PC-3 (cell line): ENCODE results near the gene CCNG2. TPM values are rescaled to one million over a fixed set of nuclear protein-coding genes. Genes with fewer than 3 reads are reported as not detected.

Experiments
- ATAC-seq: fragments of 200-7000 bp; cut with Tn5 transposase; 2 replicates; pipeline ENCODE4 v1.9.1; 2020; ENCODE audit warnings: mild to moderate bottlenecking, moderate library complexity
- BruUV-seq: library from RNA; stranded (reverse); fragments of 400-500 nt; replicated peaks from 2 replicates; lab custom pipeline; 2021; lab: Mats Ljungman, UMichigan
- CTCF ChIA-PET: fragments of 300-600 bp; sonication (Branson Sonifier 250); formaldehyde crosslinking; loops from one replicate; lab custom pipeline; 2022; ENCODE audit warnings: antibody characterized with exemption; lab: Charles Lee
- POLR2A ChIA-PET: fragments of 300-600 bp; sonication (Branson Sonifier 250); formaldehyde crosslinking; loops from one replicate; lab custom pipeline; 2022; ENCODE audit warnings: antibody characterized with exemption; ENCODE audit not compliant: unreplicated experiment; lab: Charles Lee
- DNase-seq: peaks from one replicate; pipeline ENCODE4 v3.0.0-alpha.2; 2015
- H2AFZ ChIP-seq: fragments of 300-600 bp; sonication (generic); 2 replicates; pipeline ENCODE4 v1.6.0; 2016; ENCODE audit warnings: antibody characterized with exemption, low read length
- H3F3A ChIP-seq: fragments of 300-600 bp; sonication (generic); one replicate; pipeline ENCODE4 v1.6.0; 2017; ENCODE audit warnings: antibody characterized with exemption, low read length, control low read depth, mild to moderate bottlenecking; ENCODE audit not compliant: unreplicated experiment
- H3K27ac ChIP-seq: fragments of 300-600 bp; sonication (generic); 2 replicates; pipeline ENCODE4 v1.5.1; 2016; ENCODE audit warnings: mild to moderate bottlenecking, low read length
- H3K27me3 ChIP-seq: fragments of 300-600 bp; sonication (generic); 2 replicates; pipeline ENCODE4 v1.6.1; 2016; ENCODE audit warnings: low read length, mixed read lengths
- H3K36me3 ChIP-seq: fragments of 300-600 bp; sonication (generic); 2 replicates; pipeline ENCODE4 v1.6.1; 2016; ENCODE audit warnings: low read depth, mixed run types, low read length, mixed read lengths
- H3K4me1 ChIP-seq: fragments of 300-600 bp; sonication (generic); 2 replicates; pipeline ENCODE4 v1.5.1; 2016; ENCODE audit warnings: low read length; ENCODE audit not compliant: insufficient read depth
- H3K4me2 ChIP-seq: fragments of 300-600 bp; sonication (generic); 2 replicates; pipeline ENCODE4 v1.6.0; 2016; ENCODE audit warnings: low read length
- H3K4me3 ChIP-seq: fragments of 300-600 bp; sonication (generic); 2 replicates; pipeline ENCODE4 v1.5.1; 2016; ENCODE audit warnings: mild to moderate bottlenecking, low read length, mixed read lengths
- H3K79me2 ChIP-seq: fragments of 300-600 bp; sonication (generic); 2 replicates; pipeline ENCODE4 v1.6.1; 2017; ENCODE audit warnings: low read length, mixed read lengths
- H3K9ac ChIP-seq: fragments of 300-600 bp; sonication (generic); 2 replicates; pipeline ENCODE4 v1.6.0; 2016; ENCODE audit warnings: mild to moderate bottlenecking, low read length
- H3K9me2 ChIP-seq: fragments of 300-600 bp; sonication (generic); replicated peaks from 2 replicates; pipeline ENCODE4 v1.6.1; 2016; ENCODE audit warnings: mixed run types, low read length, mixed read lengths
- H3K9me3 ChIP-seq: fragments of 300-600 bp; sonication (generic); 2 replicates; pipeline ENCODE4 v1.6.1; 2016; ENCODE audit warnings: low read length, mixed read lengths
- H4K20me1 ChIP-seq: fragments of 300-600 bp; sonication (generic); 2 replicates; pipeline ENCODE4 v1.6.1; 2016; ENCODE audit warnings: low read length, mixed read lengths
- CTCF ChIP-seq: fragments of 300-600 bp; sonication (generic); conservative IDR thresholded peaks from 2 replicates; pipeline ENCODE4 v1.5.1; 2017; ENCODE audit warnings: antibody characterized with exemption, low read depth, mild to moderate bottlenecking, low read length
- EZH2 ChIP-seq: fragments of 300-600 bp; sonication (generic); IDR thresholded peaks from one replicate; pipeline ENCODE4 v1.6.1; 2017; ENCODE audit warnings: antibody characterized with exemption, mild to moderate bottlenecking, low read length; ENCODE audit not compliant: unreplicated experiment
- EZH2phosphoT487 ChIP-seq: fragments of 300-600 bp; sonication (generic); IDR thresholded peaks from 2 replicates; pipeline ENCODE4 v1.6.1; 2018; ENCODE audit warnings: mild to moderate bottlenecking, antibody characterized with exemption, low read length, borderline replicate concordance
- intact Hi-C: fragments of 100-400 bp; cut with micrococcal nuclease; formaldehyde crosslinking; loops from 2 replicates; pipeline ENCODE4 v1.9.0; 2023
- total RNA-seq: library from RNA; depleted of rRNA; stranded (reverse); fragments of >200 nt; gene quantifications from 2 replicates; pipeline ENCODE4 v1.2.3, GENCODE V29; 2014

CCNG2 gene
- total RNA-seq, 1 experiment from 2014 or later = 8.0 TPM

GRCh38 chr4:77185686-77186085, 28.7 kb downstream of the CCNG2 start:
- H4K20me1 ChIP-seq = no peaks in the 10 kb centered on the region
- TF ChIP-seq CTCF (no peak), EZH2phosphoT487 (no peak), EZH2 (no peak)
- H3K4me1 ChIP-seq = peaks cover 9% of the 10 kb centered on the region
- H3K9me2 ChIP-seq = no peaks in the 10 kb centered on the region
- H3K27ac ChIP-seq = no peak overlapping the region
- ATAC-seq (no peak), DNase-seq (no peak)
- no peaks in the 10 kb centered on the region for H3K36me3 ChIP-seq
- no peaks in the 10 kb centered on the region for H3K9me3 ChIP-seq
- ChIA-PET CTCF (no interaction called here), POLR2A (no interaction called here)
- no peak overlapping the region for H3K4me3 ChIP-seq
- no peak overlapping the region for H3K9ac ChIP-seq
- no peaks in the 10 kb centered on the region for H3F3A ChIP-seq
- H2AFZ ChIP-seq = no peak overlapping the region
- no TSS peak for BruUV-seq
- intact Hi-C loops = no loop called here
- H3K4me2 ChIP-seq = no peak overlapping the region
- no peaks in the 10 kb centered on the region for H3K79me2 ChIP-seq
- no peaks in the 10 kb centered on the region for H3K27me3 ChIP-seq

DNA sequence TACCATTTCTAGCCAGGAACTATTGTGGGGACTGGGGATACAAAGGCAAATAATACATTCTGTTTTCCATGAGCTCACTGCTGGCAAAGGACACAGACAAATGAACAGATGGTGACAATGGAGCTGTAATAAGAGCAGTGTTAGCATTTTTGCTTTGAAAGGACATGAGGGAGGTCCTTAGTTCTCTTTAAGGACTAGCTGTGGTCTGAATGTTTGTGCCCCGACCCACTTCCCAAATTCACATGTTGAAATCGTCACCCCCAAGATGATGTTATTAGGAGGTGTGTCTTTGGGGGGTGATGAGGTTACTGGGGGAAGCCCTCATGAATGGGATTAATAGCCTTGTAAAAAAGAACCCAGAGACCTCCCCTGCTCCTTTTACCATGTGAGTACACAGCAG, 30.3 kb downstream of the CCNG2 start:
- no peak overlapping the region for H3K9ac ChIP-seq
- H3K9me3 ChIP-seq = no peaks in the 10 kb centered on the region
- H3K79me2 ChIP-seq = no peaks in the 10 kb centered on the region
- H3K36me3 ChIP-seq = no peaks in the 10 kb centered on the region
- DNase-seq = no peak
- H3K27me3 ChIP-seq = no peaks in the 10 kb centered on the region
- H3K27ac ChIP-seq = no peak overlapping the region
- H3K4me3 ChIP-seq = no peak overlapping the region
- ChIA-PET POLR2A (no interaction called here), CTCF (no interaction called here)
- H3K4me1 ChIP-seq = peaks cover 13% of the 10 kb centered on the region
- BruUV-seq = no TSS peak
- TF ChIP-seq CTCF = no peak
- no peak for TF ChIP-seq EZH2
- TF ChIP-seq EZH2phosphoT487 = no peak
- ATAC-seq = no peak
- no peaks in the 10 kb centered on the region for H3F3A ChIP-seq
- H3K4me2 ChIP-seq = no peak overlapping the region
- H3K9me2 ChIP-seq = no peaks in the 10 kb centered on the region
- H2AFZ ChIP-seq = no peak overlapping the region
- intact Hi-C loops = no loop called here
- no peaks in the 10 kb centered on the region for H4K20me1 ChIP-seq

DNA sequence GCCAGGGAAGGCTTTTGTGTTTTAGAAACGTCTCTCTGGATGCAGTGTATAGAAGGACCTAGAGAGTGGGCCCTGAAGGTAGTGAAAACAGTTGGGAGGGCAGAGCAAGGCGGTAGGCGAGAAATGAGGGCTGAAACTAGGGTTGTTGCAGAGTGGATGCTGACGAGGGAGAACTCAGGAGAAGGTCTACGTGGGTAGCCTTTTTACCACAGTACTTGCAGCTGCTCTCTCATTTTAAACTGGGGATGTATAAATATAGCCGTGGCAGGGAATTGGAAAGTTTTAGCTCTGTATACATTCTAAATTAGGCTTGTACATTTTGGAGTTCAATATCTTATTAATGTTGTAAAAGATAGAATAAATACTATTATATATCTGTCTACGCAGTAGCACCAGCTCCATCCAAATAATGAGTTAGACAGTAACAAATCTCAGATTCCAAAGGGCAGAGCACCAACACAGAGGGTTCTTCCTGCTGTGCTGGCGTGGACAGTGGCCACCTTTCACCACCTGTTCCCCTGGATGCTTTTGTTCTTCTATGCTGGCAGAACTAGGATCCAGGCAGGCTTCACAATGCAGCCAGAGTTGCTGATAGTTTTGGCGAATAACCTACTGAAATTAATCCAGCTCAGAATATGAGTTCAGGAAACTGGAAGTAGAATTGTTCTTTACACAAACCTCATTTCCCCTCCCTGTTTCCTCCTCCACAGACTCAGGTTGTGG, 31.7 kb downstream of the CCNG2 start:
- no peak overlapping the region for H3K27ac ChIP-seq
- TF ChIP-seq CTCF (no peak), EZH2phosphoT487 (no peak), EZH2 (no peak)
- H3K9ac ChIP-seq = no peak overlapping the region
- no peaks in the 10 kb centered on the region for H3K79me2 ChIP-seq
- H3K4me1 ChIP-seq = peaks cover 13% of the 10 kb centered on the region
- H3K9me3 ChIP-seq = no peaks in the 10 kb centered on the region
- DNase-seq (no peak), ATAC-seq (no peak)
- POLR2A ChIA-PET = no interaction called here
- no peak overlapping the region for H3K4me3 ChIP-seq
- H3F3A ChIP-seq = no peaks in the 10 kb centered on the region
- no peaks in the 10 kb centered on the region for H3K9me2 ChIP-seq
- no peak overlapping the region for H2AFZ ChIP-seq
- BruUV-seq = no TSS peak
- CTCF ChIA-PET = interaction anchor here (0.6 kb wide), 1 partner anchor 112 kb away, joined by 4 read pairs; no protein-coding TSS in a partner anchor
- H3K4me2 ChIP-seq = no peak overlapping the region
- intact Hi-C loops = no loop called here
- no peaks in the 10 kb centered on the region for H4K20me1 ChIP-seq
- H3K27me3 ChIP-seq = no peaks in the 10 kb centered on the region
- H3K36me3 ChIP-seq = no peaks in the 10 kb centered on the region
